Right lobe of liver (tissue), 6 donors: ENCODE data around the gene TOM1L2. TPM values are rescaled to one million over a fixed set of nuclear protein-coding genes. Genes with fewer than 3 reads are reported as not detected.

ENCODE experiments used
- ATAC-seq, 4 donors: fragments of 200-7000 bp; cut with Tn5 transposase; one replicate each; pipeline ENCODE4 v1.9.1; 2020; ENCODE audit warnings: mild to moderate bottlenecking in 4 of 4, moderate library complexity in 4 of 4
- DNase-seq, 3 donors: peaks; one replicate each; pipeline ENCODE4 v3.0.0-alpha.2; 2020
- H3K27ac ChIP-seq, 3 donors: fragments of 200-600 bp; one replicate each; pipeline ENCODE4 v1.8.0; 2022
- H3K27me3 ChIP-seq, 2 donors: fragments of 200-600 bp; one replicate each; pipeline ENCODE4 v1.8.0; 2022
- H3K36me3 ChIP-seq, 4 donors: fragments of 200-600 bp; sonication (generic) in 1 of 4; one replicate each; pipeline versions ENCODE4 v1.5.1 to v1.8.0; 2017 to 2022; ENCODE audit warnings: control low read depth in 1 of 4
- H3K4me1 ChIP-seq, 4 donors: fragments of 200-600 bp; sonication (generic) in 1 of 4; one replicate each; pipeline versions ENCODE4 v1.5.1 to v1.8.0; 2017 to 2022; ENCODE audit warnings: control low read depth in 1 of 4
- H3K4me3 ChIP-seq, 3 donors: fragments of 200-600 bp; one replicate each; pipeline ENCODE4 v1.8.0; 2022
- H3K9me3 ChIP-seq, 4 donors: fragments of 200-600 bp; sonication (generic) in 1 of 4; one replicate each; pipeline versions ENCODE4 v1.5.1 to v1.8.0; 2017 to 2022; ENCODE audit warnings: control low read depth in 1 of 4
- POLR2A ChIP-seq: fragments of 450-650 bp; IDR thresholded peaks from one replicate; pipeline ENCODE4 v1.6.1; 2017; ENCODE audit warnings: antibody characterized with exemption, mild to moderate bottlenecking
- WGBS: methylation state at CpG from one replicate; pipeline ENCODE4 v1.1.6; 2018; ENCODE audit warnings: low coverage, low lambda C conversion rate; ENCODE audit not compliant: insufficient coverage; ENCODE audit errors: missing lambda C conversion rate; 5-methylcytosine and 5-hydroxymethylcytosine counted together
- intact Hi-C, 2 donors: fragments of 100-400 bp; cut with DNase I; formaldehyde crosslinking; loops; one replicate each; pipeline versions ENCODE4 v1.11.2 to v1.14.1; 2022
- total RNA-seq, 6 experiments: library from RNA; depleted of rRNA in 2 of 6; stranded (reverse); fragments of >200 nt in 2 of 6; fragmentation: NEBNext Ultra II Directional in 3 of 6; extraction: Animal tissue kit (Norgen Biotek cat#: 25700) in 3 of 6; gene quantifications; one replicate each; pipeline versions ENCODE4 v1.1.0 to v1.2.4, GENCODE V29; 2016 to 2023
- TF ChIP-seq, protein P1 (sequence below), 4 donors: fragments of 200-600 bp in 3 of 4; fragments of 450-650 bp in 1 of 4; IDR thresholded peaks; one replicate each; pipeline versions ENCODE4 v1.5.1 to v1.8.0; 2016 to 2022; ENCODE audit warnings: antibody characterized with exemption in 4 of 4, mild to moderate bottlenecking in 2 of 4
- donor health status: DM: no; HTN: yes; CAD: no.
- donor health status: DM: no; HTN: no; CAD: no.
- donor health status: DM: no; HTN: no; CAD: no.
- donor health status: DM: no; HTN: yes; CAD: no.
- donor health status: DM: no; HTN: yes; CAD: no.

Gene TOM1L2
- total RNA-seq, 6 experiments from 2014 or later = 13.5 to 21.2 (median 16.0) TPM

DNA sequence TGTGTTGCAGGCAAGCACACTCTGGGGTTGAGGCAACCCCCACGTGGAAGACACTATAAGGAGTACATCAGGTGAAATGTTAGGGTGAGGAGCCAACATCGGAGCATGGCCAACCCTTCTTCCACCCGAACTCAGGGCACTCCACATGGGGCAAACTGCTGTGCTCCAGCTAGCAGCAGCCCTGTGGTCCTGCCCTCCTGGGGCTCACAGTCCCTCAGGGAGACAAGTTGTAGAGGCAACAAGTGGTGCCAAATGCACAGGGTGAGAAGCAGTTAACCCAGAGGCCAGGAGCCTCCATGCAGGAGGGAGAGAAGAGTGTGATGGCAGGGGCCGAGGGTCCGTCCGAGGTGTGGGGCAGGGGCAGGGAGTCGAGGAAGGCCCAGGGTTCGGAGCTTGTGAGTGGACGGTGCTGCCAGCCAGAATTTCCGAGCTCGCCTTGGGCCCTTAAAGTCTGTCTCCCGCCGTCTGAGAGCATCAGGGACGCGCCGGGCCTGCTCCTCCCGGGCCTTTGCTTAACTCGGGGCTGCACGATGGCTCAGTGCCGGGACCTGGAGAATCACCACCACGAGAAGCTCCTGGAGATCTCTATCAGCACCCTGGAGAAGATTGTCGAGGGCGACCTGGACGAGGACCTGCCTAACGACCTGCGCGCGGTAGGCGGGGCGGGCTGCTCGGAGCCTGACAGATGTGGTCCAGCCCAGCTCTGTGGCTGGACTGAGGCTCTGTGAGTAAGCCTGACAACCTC is 34.5 kb upstream of the TOM1L2 start:
- H3K9me3 ChIP-seq = no peaks in the 10 kb centered on the region
- H3K36me3 ChIP-seq = no peaks in the 10 kb centered on the region
- ATAC-seq (no peak), DNase-seq (no peak)
- intact Hi-C loops = no loop called here
- H3K27ac ChIP-seq = no peak overlapping the region
- H3K4me3 ChIP-seq = no peak overlapping the region
- TF ChIP-seq, protein P1, sequence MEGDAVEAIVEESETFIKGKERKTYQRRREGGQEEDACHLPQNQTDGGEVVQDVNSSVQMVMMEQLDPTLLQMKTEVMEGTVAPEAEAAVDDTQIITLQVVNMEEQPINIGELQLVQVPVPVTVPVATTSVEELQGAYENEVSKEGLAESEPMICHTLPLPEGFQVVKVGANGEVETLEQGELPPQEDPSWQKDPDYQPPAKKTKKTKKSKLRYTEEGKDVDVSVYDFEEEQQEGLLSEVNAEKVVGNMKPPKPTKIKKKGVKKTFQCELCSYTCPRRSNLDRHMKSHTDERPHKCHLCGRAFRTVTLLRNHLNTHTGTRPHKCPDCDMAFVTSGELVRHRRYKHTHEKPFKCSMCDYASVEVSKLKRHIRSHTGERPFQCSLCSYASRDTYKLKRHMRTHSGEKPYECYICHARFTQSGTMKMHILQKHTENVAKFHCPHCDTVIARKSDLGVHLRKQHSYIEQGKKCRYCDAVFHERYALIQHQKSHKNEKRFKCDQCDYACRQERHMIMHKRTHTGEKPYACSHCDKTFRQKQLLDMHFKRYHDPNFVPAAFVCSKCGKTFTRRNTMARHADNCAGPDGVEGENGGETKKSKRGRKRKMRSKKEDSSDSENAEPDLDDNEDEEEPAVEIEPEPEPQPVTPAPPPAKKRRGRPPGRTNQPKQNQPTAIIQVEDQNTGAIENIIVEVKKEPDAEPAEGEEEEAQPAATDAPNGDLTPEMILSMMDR (IDR thresholded peaks at IDR 0.05) = no peak
- no peak for TF ChIP-seq POLR2A
- no peaks in the 10 kb centered on the region for H3K4me1 ChIP-seq
- H3K27me3 ChIP-seq = no peaks in the 10 kb centered on the region
- 87% methylated on average over 5 of the region's 31 CpGs for WGBS

DNA sequence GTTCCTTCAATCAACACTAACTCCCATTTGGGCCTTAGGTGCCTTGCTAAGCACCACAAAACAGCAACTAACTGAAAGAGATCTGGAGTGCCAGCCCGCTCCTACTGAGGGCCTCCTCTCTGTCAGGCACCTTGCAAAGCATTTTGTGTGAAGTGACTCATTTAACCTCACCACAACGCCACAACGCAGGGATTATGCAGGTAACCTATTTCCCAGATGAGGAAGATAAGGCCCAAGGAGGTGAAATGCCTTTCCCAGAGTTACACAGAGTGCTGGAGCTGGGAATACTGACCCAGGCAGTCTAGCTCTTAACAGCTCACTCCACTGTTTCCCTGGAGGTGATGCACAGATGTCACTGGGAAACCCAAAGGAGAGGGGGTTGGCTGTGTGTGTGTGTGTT is 33.3 kb upstream of the TOM1L2 start:
- Histone ChIP-seq H3K36me3 (no peaks in the 10 kb centered on the region), H3K4me3 (no peak overlapping the region), H3K4me1 (no peaks in the 10 kb centered on the region), H3K27me3 (no peaks in the 10 kb centered on the region), H3K27ac (no peak overlapping the region), H3K9me3 (no peaks in the 10 kb centered on the region)
- DNase-seq (no peak), ATAC-seq (no peak)
- intact Hi-C loops = no loop called here
- TF ChIP-seq, protein P1 (IDR thresholded peaks at IDR 0.05) = no peak
- TF ChIP-seq POLR2A = no peak
- 100% methylated on average over 2 of the region's 3 CpGs for WGBS

DNA sequence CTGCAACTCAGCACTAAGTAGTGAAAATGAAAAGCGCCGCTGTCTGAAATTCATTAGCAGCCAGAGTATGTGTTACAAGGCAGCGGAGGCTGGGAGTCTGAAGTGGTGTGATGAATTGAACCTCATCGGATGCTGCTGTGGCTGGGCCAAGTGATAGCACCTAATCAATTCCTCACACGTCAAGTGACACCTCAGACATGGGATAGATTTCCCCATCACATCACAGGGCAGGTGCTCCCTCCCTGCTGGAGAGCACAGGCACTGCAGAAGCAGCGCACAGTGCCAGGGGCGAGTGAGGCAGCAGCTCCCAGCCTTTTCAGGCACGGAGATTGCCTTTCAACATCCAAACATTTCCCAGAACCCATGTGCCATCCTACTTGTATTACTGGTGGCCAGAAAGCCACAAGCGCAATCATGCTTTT is 32.7 kb upstream of the TOM1L2 start:
- ATAC-seq (peak in 2 of 4 donors; percentile 17 to 29), DNase-seq (no peak)
- Histone ChIP-seq H3K4me3 (no peak overlapping the region), H3K4me1 (no peaks in the 10 kb centered on the region), H3K9me3 (no peaks in the 10 kb centered on the region), H3K27ac (no peak overlapping the region), H3K36me3 (no peaks in the 10 kb centered on the region), H3K27me3 (no peaks in the 10 kb centered on the region)
- intact Hi-C loops = no loop called here
- 89% methylated on average over 6 of the region's 9 CpGs for WGBS
- no peak for TF ChIP-seq POLR2A
- TF ChIP-seq, protein P1 (IDR thresholded peaks at IDR 0.05) = peak in 1 of 4 donors; percentile 13

DNA sequence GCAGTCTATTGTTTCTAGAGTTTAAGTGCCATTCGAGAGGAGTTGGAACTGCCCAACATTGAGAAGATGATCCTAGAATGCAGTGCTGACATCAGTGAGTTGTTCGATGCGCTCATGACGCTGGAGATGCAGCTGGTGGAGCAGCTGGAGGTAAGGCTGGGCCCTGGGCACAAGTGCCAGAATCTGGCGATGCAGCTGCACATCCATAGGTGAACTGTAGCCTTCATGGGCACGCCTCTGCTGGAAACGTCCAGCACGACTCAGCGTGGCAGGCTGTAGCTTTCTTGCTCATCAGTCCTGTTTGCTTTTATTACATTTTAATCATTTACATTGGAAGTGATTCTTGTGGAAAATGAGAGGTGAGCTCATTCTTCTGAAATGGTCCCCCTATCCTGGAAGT is 32.1 kb upstream of the TOM1L2 start:
- intact Hi-C loops = no loop called here
- Histone ChIP-seq H3K27me3 (no peaks in the 10 kb centered on the region), H3K9me3 (no peaks in the 10 kb centered on the region), H3K4me3 (no peak overlapping the region), H3K27ac (no peak overlapping the region), H3K4me1 (no peaks in the 10 kb centered on the region), H3K36me3 (no peaks in the 10 kb centered on the region)
- ATAC-seq (no peak), DNase-seq (no peak)
- 85% methylated on average over 5 of the region's 9 CpGs for WGBS
- TF ChIP-seq POLR2A = no peak
- TF ChIP-seq, protein P1 (IDR thresholded peaks at IDR 0.05) = no peak
